Left renal pelvis (tissue), 4 donors: ENCODE measurements around the gene IL15. TPM values are rescaled to one million over a fixed set of nuclear protein-coding genes. Genes with fewer than 3 reads are reported as not detected.
"Not testable (repeated sequence)": the region's sequence is repeated elsewhere in the genome, so short reads cannot be mapped to it uniquely, and the experiment has no call there.

Source experiments
- DNase-seq, 4 donors: peaks; one replicate each; pipeline ENCODE4 v3.0.0-alpha.2; 2013; ENCODE audit warnings: low read depth in 4 of 4, low spot score in 3 of 4
- polyA plus RNA-seq, 4 donors: library from polyadenylated mRNA; unstranded; fragments of 120-200 nt; gene quantifications; one replicate each; pipeline ENCODE4 v1.2.1, GENCODE V29; 2013; ENCODE audit not compliant: insufficient read length in 4 of 4

IL15 gene
- polyA plus RNA-seq, 4 donors, result 0.96 to 2.4 (median 1.9) TPM

DNA sequence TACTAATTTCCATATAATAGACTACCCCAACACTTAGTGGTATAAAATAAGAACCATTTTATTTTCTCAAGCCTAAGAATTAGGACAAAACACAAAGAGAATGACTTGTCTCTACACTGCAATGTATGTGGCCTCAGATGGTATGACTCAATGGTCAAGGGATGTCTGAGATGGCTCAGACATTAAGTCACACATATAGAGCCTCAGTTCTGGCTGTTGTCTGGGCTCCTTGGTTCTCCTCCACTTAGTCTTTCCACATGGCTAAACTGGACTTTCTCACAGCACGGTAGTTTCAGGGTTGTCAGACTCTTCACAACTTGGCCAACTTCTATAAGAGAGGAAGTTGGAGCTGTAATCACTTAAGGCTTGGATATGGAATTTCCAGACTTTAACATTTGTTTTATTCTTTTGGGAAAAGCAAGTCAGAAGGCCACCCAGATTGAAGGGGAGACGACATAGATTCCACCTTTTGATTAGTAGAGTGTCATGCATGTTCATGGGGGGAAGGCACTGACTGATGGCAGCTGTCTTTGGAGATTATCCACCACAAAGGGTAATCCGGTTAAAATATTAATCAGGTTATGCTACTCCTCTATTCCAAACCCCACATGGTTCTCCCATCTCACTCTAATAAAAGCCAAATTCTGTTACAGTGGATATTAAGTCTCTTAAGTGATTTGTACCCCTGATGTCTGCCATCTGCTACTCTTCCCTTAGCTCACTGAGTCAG is 9.4 kb downstream of the IL15 start:
- DNase-seq, result no peak

DNA sequence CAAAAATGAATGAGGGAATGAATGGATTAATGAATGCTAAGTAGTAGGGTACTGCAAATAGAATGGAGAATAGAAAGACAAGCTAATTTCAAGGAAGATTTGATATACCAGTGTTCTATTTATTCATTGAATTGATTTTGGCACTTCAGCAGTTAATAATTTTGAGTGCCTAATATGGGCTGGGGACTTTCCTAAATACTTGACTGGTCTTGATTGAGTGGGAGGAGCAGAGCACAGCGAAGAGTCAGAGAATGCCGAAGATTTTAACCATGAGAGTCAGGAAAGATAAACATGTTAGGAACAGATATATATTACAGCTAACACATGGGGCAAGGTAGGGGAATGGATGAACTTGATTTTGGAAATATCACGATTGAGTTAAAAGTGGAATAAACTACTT is 10.6 kb downstream of the IL15 start:
- DNase-seq, result no peak

GRCh38 chr4:141647966-141648365 is 11.6 kb downstream of the IL15 start:
- DNase-seq, result no peak

DNA sequence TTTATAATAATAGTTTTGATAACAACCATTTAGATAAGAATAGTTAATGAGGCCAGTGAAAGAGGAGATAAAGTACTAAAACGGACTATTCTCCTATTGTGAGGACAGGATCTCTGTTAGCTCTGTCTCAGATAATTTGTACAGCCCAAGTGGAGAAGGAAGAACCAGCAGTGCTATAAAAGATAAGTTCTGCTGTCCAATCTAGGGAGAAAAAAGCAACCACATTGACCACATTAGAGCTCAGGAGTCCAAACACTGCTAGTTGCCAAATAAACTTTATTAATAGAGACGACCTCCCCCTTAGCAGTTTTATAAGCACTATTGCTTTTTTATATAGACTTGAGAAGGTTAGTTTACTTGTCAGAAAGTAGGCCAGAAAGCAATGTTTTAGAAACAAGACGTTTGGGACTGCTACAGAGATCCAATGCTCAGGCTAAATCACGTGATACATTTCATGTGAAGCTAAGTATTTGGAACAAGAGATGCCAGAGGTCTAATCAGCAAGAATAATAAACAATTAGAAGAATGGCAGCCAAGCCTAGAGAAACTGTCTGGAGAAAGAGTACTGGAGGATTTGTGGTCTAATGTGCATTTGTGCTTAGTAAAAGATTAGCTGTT is 15.9 kb downstream of the IL15 start:
- DNase-seq, result no peak

- no peak for DNase-seq
Observed at GRCh38 chr4:141654098-141654497, 17.7 kb downstream of the IL15 start.

- no peak for DNase-seq
Observed at GRCh38 chr4:141656031-141656430, 19.6 kb downstream of the IL15 start.

GRCh38 chr4:141657550-141658250 is 21.3 kb downstream of the IL15 start:
- DNase-seq, result no peak

DNA sequence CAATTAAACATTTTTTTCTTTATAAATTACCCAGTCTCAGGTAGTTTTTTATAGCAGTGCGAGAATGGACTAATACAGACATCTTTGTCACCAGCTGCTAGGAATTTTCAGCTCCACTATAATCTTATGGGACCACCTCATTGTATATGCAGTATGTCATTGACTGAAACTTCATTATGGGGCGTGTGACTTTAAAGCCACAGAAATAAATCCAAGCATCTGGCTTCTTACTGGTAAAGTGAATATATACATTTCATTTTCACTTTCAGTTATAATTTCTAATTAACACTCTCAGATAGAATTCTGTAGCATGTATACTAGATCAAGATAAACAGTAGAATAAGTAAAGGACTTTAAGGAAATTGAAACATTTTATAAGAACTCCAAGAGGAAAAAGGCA is 21.9 kb downstream of the IL15 start:
- no peak for DNase-seq

DNA sequence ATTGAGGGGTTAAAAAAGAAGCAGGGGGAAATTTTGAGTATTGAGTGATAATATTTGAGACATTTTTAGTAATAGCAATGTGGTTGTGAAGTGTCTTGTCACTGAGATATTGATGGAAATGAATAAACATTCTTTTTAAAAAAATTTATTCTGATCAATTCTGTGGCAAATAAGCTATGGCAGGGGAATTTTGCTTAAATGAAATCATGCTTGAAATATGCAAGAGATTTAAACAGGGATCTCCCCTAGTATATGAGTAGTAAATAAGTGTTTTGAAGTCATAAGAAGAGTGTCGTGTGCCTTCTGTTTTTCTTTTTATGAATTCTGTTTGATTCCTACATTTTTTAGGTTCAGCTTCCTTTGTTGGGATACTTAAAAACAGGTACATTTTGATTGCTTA is 23.2 kb downstream of the IL15 start:
- DNase-seq, result no peak

GRCh38 chr4:141660880-141661279 is 24.5 kb downstream of the IL15 start:
- no peak for DNase-seq

DNA sequence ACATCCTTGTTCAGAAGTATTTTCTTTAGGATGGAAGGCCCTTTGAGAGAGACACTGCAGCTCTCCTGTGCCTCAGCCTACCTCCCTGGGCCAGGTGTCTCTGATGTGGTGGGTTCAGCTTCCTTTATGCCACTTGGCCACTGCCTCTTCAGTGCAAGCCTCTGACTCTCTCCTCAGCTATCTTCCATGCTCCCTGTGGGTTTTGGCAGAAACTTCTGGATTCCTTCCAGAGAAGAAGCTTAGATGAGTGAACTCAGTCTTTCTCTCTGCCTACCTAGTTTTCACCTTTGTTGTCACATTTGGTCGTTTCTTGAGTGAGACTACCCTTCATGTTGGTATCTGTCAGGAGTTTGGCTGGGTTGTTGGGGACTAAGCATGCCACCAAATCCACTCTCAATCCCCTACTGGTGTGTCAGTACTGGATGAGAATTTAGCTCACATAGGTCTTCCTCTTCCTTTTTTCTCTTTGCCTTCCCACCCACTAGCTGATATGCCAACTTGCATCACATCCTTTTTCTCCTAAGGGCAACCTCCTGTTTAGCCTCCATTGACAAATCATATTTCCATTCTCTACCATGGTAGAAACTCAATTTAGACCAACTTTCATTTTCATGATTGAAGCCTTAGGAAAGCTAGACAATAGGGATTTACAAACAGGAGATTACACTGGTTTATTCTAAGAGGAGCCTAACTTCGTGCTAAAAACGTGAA is 32.0 kb downstream of the IL15 start:
- no peak for DNase-seq

DNA sequence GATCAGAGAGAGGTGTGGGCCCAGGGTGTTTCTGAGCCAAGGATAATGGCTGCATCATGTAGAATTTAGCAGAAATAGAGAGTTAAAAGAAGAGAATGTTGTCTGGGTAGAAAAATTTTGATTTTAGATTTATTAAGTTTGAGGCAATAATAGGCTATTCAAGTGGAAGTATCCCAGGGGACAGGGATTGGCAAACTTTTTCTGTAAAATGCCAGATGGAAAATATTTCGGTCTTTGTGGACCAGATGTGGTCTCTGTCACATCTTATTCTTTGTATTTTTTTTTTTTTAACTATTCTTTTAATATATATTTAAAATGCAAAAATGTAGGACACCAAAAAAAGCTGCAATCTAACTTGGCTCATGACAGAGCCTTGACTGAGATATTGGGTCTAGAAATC is 33.1 kb downstream of the IL15 start:
- no peak for DNase-seq

- DNase-seq, result no peak
Observed at GRCh38 chr4:141675384-141675783, 39.0 kb downstream of the IL15 start.

- DNase-seq, result no peak
Observed at GRCh38 chr4:141676087-141676670, 39.8 kb downstream of the IL15 start.

- no peak for DNase-seq
Observed at GRCh38 chr4:141680060-141680459, 43.7 kb downstream of the IL15 start.

DNA sequence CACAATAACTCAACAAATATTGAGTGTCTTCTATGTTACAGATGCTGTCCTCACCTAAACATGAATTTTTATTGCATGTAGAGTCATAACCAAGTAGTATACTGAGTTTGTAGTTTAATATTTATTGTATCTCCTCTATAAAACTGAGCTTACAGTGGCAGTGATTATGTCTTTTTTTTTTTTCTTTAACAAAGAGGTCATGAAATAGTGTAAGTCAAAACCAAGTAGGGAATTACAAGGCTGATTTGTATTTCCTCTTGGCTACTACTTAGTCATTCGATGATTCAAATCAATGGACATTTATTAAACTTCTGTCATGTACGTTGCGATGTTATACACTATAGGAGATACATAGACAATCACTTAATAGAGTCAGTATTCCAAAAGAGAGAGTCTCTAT is 48.4 kb downstream of the IL15 start:
- no peak for DNase-seq

GRCh38 chr4:141686146-141686775 is 49.9 kb downstream of the IL15 start:
- no peak for DNase-seq

DNA sequence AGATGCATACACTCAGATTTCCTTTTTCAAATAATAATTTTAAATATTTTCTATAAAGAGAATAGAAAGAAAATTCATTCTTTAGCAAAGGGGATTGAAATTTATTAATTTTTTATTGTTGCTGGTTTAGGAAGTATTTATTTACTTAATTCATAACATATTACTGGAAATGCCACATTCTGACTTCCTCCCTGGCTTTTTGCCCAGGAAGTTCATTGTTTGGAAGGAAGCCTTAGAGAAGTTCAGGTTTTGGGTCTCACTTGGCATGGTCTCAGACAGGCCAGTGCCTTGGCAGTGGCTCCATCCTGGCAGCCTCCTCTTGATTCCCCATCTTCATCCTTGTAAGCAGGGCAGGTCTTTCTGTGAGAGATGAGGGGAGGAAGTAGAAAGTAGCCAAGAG is 50.5 kb downstream of the IL15 start:
- DNase-seq, result no peak

DNA sequence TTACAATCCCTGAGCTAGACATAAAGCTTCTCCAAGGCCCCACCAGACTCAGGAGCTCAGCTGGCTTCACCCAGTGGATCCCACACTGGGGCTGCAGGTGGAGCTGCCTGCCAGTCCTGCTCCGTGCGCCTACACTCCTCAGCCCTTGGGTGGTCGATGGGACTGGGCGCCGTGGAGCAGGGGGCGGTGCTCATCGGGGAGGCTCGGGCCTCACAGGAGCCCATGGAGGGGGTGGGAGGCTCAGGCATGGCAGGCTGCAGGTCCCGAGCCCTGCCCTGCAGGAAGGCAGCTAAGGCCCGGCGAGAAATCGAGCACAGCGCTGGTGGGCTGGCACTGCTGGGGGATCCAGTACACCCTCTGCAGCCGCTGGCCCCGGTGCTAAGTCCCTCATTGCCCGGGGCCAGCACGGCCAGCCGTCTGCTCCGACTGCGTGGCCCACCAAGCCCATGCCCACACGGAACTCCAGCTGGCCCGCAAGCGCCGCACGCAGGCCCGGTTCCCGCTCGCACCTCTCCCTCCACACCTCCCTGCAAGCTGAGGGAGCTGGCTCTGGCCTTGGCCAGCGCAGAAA is 53.4 kb downstream of the IL15 start:
- DNase-seq, result not testable (repeated sequence)

DNA sequence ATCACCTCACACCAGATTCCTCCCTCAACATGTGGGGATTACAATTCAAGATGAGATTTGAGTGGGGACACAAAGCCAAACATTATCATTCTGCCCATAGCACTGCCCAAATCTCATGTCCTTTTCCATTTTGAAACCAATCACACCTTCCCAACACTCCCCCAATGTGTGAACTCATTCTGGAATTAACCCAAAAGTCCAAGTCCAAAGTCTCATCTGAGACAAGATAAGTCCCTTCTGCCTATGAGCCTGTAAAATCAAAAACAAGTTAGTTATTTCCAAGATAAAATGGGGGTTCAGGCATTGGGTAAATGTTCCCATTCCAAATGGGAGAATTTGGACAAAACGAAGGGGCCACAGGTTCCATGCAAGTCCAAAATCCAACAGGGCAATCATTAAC is 54.9 kb downstream of the IL15 start:
- DNase-seq, result not testable (repeated sequence)
